Fibroblast of pulmonary artery (primary cell): Measurements from ENCODE around the gene ROBO1.
A peak's percentile ranks its signal among the peaks of the same experiment; 100 is the strongest.

Experiments used
- DNase-seq: peaks from one replicate; pipeline ENCODE4 v3.0.0-alpha.2; 2010; ENCODE audit warnings: low read depth
- H3K4me3 ChIP-seq: replicated peaks from 2 replicates; pipeline ENCODE4 v1.5.1; 2011; ENCODE audit warnings: low read depth, mild to moderate bottlenecking, control low read depth, low read length, moderate library complexity
- CTCF ChIP-seq: IDR thresholded peaks from 2 replicates; pipeline ENCODE4 v1.5.1; 2011; ENCODE audit warnings: mild to moderate bottlenecking, control low read depth, low read length, inconsistent platforms; ENCODE audit errors: missing control alignments

The ROBO1 gene

GRCh38 chr3:79606414-79606813 is 161.4 kb downstream of the ROBO1 start:
- H3K4me3 ChIP-seq: no peak overlapping the region
- no peak for DNase-seq
- TF ChIP-seq CTCF: no peak

DNA sequence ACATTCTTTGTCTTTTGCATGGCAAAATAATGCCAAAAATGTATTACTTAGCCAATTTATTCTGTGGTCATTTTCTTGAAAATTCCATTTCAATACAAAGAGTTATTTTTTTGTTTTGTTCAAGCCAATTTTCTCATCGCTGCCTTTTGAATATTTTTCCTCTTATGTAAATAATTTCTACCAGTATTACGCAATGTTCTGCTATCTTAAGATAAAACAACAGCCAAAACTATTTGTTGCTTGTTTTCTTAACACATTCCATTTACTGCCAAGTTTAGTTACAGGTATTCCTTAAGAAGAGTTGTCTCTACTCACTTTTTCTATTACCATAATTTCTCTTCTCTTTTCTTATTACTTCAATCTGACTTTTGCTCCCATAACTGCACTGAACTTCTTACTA is 163.1 kb downstream of the ROBO1 start:
- no peak overlapping the region for H3K4me3 ChIP-seq
- DNase-seq: peak; percentile 35
- TF ChIP-seq CTCF: no peak

DNA sequence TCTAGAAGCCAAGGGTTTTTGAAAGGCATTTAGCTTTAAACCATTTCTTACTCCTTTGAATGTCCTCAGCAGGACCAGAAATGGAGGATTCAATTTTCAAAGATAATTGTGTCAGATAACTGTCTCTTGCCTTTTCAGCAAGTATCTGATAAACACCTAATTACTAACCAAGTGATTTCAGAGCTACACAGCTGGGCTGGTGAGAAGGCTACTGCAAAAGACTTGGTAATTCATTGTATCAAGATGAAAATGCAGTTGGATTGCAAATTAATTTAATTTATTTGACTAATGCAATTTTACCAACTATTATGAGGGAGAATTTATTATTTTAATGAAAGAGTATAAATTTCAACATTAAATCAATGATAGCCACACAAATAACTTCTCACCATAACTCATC is 165.4 kb downstream of the ROBO1 start:
- no peak for TF ChIP-seq CTCF
- no peak overlapping the region for H3K4me3 ChIP-seq
- no peak for DNase-seq

DNA sequence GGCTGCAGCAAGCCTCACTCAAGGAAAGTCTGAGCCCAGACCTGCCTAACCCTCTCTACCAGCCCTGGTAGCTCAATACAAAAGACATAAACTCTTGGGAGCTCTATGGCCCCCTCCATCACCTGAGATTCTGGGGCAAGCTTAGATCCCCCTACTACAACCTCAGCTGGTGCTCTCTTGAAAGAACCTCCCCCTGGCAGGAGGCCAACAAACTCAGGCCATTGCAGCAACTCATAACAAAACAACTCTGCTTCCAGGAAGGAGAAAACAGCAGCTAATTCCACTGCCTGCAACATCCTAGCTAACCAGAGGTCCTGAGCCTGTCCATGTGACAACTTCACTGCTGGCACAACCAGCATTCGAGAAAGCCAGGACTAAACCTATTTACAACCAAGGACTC is 169.2 kb downstream of the ROBO1 start:
- peak; percentile 16 for DNase-seq
- H3K4me3 ChIP-seq: no peak overlapping the region
- no peak for TF ChIP-seq CTCF

DNA sequence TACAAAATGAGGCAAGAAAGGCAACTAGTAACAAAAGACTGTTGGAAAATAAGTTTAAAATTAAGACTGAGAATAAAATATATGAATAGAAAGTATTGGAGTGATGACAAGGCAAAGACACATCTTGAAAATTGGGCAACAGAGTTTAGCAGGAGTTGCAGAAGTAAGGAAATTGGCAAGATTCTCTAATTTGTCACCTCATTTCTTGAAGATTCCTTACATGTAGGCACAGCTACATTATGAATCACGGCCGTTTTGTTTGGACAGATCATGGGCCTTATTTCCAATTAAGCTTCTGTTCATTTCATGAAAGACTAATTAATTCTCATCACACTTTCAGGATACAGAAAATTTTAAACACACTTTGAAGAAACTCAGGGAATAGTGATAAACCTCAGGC is 170.1 kb downstream of the ROBO1 start:
- H3K4me3 ChIP-seq: no peak overlapping the region
- no peak for DNase-seq
- no peak for TF ChIP-seq CTCF

DNA sequence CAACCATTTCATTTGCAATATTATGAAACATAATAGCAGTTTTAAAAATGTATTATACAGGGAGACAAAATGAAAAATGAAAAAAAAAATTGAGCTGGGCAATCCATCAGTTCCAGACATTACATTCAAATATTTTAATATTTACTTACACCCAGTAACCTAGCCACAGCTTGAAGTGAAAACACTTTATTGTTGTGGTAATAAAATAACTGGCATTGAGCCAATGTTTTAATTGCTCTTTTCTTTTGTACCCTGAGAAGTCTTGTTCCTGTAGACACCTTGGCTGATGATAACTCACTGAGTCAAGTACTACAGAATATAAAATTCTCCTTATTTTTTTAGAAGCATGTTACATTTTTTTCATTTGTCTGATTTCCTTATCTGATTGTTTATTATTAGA is 180.6 kb downstream of the ROBO1 start:
- no peak for DNase-seq
- no peak for TF ChIP-seq CTCF
- H3K4me3 ChIP-seq: no peak overlapping the region

GRCh38 chr3:79586232-79586631 is 181.6 kb downstream of the ROBO1 start:
- no peak overlapping the region for H3K4me3 ChIP-seq
- no peak for DNase-seq
- no peak for TF ChIP-seq CTCF
